MCF 10A (cell line): ENCODE data around the gene TFG. TPM values are rescaled to one million over a fixed set of nuclear protein-coding genes. Genes with fewer than 3 reads are reported as not detected.
A peak's percentile ranks its signal among the peaks of the same experiment; 100 is the strongest.

Experiments
- BruUV-seq: library from RNA; stranded (reverse); fragments of 400-500 nt; replicated peaks from 2 replicates; lab custom pipeline; 2021; lab: Mats Ljungman, UMichigan
- CTCF ChIA-PET: fragments of 300-600 bp; sonication (Branson Sonifier 250); formaldehyde crosslinking; extraction: SDS; loops from one replicate; lab custom pipeline; 2021; ENCODE audit warnings: antibody characterized with exemption, inconsistent platforms; lab: Yijun Ruan, JAX
- POLR2A ChIA-PET: fragments of 300-600, 350-650 bp; sonication (Branson Sonifier 250); formaldehyde crosslinking; extraction: SDS; loops from one replicate; lab custom pipeline; 2020; ENCODE audit warnings: antibody characterized with exemption, inconsistent platforms; lab: Yijun Ruan, JAX
- DNase-seq: peaks from one replicate; pipeline ENCODE4 v3.0.0-alpha.2; 2018; ENCODE audit not compliant: unreplicated experiment
- H3K27ac Mint-ChIP-seq: one replicate; pipeline ENCODE4 v1.8.0; 2022; ENCODE audit warnings: mild to moderate bottlenecking, low read depth, mixed read lengths; ENCODE audit not compliant: unreplicated experiment
- H3K27me3 Mint-ChIP-seq: one replicate; pipeline ENCODE4 v1.8.0; 2022; ENCODE audit warnings: mixed read lengths; ENCODE audit not compliant: insufficient read depth, unreplicated experiment
- H3K36me3 Mint-ChIP-seq: one replicate; pipeline ENCODE4 v1.8.0; 2022; ENCODE audit warnings: mild to moderate bottlenecking, moderate library complexity, mixed read lengths; ENCODE audit not compliant: insufficient read depth, unreplicated experiment
- H3K4me1 Mint-ChIP-seq: one replicate; pipeline ENCODE4 v1.8.0; 2022; ENCODE audit warnings: mixed read lengths; ENCODE audit not compliant: insufficient read depth, unreplicated experiment
- H3K4me3 Mint-ChIP-seq: one replicate; pipeline ENCODE4 v1.8.0; 2022; ENCODE audit warnings: mild to moderate bottlenecking, moderate library complexity, mixed read lengths; ENCODE audit not compliant: unreplicated experiment
- H3K9me3 Mint-ChIP-seq: one replicate; pipeline ENCODE4 v1.8.0; 2022; ENCODE audit warnings: mixed read lengths; ENCODE audit not compliant: unreplicated experiment
- CTCF ChIP-seq: fragments of 200-600 bp; IDR thresholded peaks from one replicate; pipeline ENCODE4 v1.8.0; 2022; ENCODE audit warnings: antibody characterized with exemption, mild to moderate bottlenecking; ENCODE audit not compliant: unreplicated experiment
- intact Hi-C: fragments of 100-400 bp; cut with micrococcal nuclease; formaldehyde crosslinking; loops from 2 replicates; pipeline ENCODE4 v1.14.1; 2022
- total RNA-seq: library from RNA; stranded (reverse); gene quantifications from 2 replicates; pipeline ENCODE4 v1.2.3, GENCODE V29; 2022

Gene TFG
- total RNA-seq, 1 experiment from 2014 or later = 168 TPM

DNA sequence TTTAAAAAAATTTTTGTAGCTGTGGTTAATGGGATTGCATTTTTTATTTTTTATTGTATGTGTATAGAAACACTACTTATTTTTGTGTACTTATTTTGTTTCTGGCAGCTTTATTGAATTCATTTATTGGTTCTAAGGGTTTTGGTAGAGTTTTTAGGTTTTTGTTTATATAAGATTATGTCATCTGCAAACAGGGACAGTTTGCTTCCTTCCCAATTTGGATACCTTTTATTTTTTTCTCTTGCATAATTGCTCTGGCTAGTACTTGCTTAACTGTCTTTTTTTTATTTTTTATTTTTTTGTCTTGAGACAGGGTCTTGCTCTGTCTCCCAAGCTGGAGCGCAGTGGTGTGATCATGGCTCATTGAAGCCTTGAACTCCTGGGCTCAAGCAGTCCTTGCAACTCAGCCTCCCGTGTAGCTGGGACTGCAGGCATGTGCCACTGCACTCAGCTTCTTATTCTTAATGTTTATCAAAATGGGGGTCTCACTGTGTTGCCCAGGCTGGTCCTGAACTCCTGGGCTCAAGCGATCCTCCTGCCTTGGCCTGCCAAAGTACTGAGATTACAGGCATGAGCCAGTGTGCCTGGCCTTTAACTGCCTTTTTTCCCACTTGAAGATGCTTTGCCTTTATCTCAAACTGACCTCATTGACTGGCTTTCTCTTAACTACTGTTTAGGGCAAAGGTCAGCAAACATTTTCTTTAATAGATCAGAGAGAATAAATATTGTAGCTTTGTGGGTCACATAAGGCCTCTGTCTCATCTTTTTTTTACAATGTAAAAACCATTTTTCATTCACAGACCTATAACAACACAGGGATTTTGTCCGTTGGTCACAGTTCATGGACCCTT, 8.6 kb downstream of the TFG start:
- no peak overlapping the region for H3K4me3 Mint-ChIP-seq
- intact Hi-C loops = loop anchor here (10.0 kb wide), 1 partner anchor 403 kb away; no protein-coding TSS in a partner anchor
- no peak for DNase-seq
- TF ChIP-seq CTCF = no peak
- ChIA-PET CTCF (interaction anchor here (0.7 to 1.3 kb wide), 7 partner anchors 8 to 478 kb away, joined by 3 to 6 read pairs (median 4); no protein-coding TSS in a partner anchor), POLR2A (interaction anchor here (1.3 kb wide), 1 partner anchor 9 kb away, joined by 5 read pairs; the partner anchor contains the start of gene TFG)
- peak overlapping the region; percentile 27 for H3K27ac Mint-ChIP-seq
- H3K27me3 Mint-ChIP-seq = no peaks in the 10 kb centered on the region
- H3K4me1 Mint-ChIP-seq = peaks cover 47% of the 10 kb centered on the region
- BruUV-seq = no TSS peak
- H3K36me3 Mint-ChIP-seq = peaks cover 87% of the 10 kb centered on the region
- H3K9me3 Mint-ChIP-seq = no peaks in the 10 kb centered on the region

DNA sequence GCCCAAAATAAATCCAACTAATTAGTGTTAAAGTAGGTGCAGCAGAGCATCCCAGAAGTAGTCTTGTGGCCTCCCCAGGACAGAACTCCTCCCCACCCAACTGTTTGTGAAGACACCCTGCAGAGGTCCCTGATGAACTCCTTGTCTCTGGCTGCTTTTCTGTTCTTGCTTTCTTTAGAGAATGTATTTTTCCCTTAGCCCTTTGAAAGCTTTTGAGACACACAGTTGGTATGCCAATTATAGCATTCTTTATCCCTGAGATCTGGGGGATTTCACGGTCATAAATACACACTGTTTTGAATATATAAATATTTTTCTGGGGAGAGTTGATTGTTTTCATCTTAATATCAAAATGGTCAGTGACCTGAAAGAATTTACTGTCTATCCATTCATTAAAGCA, 9.8 kb downstream of the TFG start:
- BruUV-seq = no TSS peak
- intact Hi-C loops = loop anchor here (10.0 kb wide), 1 partner anchor 404 kb away; no protein-coding TSS in a partner anchor
- DNase-seq = no peak
- Mint-ChIP-seq H3K36me3 (peaks cover 79% of the 10 kb centered on the region), H3K4me3 (no peak overlapping the region), H3K27me3 (no peaks in the 10 kb centered on the region), H3K9me3 (no peaks in the 10 kb centered on the region), H3K27ac (no peak overlapping the region), H3K4me1 (peaks cover 37% of the 10 kb centered on the region)
- no peak for TF ChIP-seq CTCF
- CTCF ChIA-PET = interaction anchor here (0.6 to 1.3 kb wide), 3 partner anchors 9 to 686 kb away, joined by 3 to 6 read pairs (median 4); no protein-coding TSS in a partner anchor
- POLR2A ChIA-PET = interaction anchor here (0.7 to 1.2 kb wide), 4 partner anchors 9 to 119 kb away, joined by 3 to 5 read pairs (median 4); no protein-coding TSS in a partner anchor

DNA sequence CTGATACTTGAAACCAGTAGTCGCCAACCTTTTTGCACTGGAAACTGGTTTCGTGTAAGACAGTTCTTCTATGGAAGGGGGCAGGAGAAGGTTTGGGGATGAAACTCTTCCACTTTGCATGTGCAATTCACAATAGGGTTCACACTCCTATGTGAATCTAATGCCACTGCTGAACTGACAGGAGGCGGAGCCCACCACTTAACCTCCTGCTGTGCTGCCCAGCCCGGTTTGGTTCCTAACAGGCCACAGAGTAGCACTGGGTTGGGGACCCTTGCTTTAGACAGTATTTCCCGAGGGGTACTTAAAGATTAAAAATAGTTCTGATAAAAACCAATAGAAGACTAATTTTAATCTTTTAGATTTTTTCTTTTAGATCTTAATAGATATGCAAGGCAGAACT, 11.1 kb downstream of the TFG start:
- TF ChIP-seq CTCF = no peak
- Mint-ChIP-seq H3K27me3 (no peaks in the 10 kb centered on the region), H3K27ac (no peak overlapping the region), H3K36me3 (peaks cover 78% of the 10 kb centered on the region), H3K4me1 (peaks cover 29% of the 10 kb centered on the region), H3K4me3 (no peak overlapping the region), H3K9me3 (no peaks in the 10 kb centered on the region)
- CTCF ChIA-PET = no interaction called here
- intact Hi-C loops = no loop called here
- BruUV-seq = no TSS peak
- POLR2A ChIA-PET = no interaction called here
- no peak for DNase-seq

DNA sequence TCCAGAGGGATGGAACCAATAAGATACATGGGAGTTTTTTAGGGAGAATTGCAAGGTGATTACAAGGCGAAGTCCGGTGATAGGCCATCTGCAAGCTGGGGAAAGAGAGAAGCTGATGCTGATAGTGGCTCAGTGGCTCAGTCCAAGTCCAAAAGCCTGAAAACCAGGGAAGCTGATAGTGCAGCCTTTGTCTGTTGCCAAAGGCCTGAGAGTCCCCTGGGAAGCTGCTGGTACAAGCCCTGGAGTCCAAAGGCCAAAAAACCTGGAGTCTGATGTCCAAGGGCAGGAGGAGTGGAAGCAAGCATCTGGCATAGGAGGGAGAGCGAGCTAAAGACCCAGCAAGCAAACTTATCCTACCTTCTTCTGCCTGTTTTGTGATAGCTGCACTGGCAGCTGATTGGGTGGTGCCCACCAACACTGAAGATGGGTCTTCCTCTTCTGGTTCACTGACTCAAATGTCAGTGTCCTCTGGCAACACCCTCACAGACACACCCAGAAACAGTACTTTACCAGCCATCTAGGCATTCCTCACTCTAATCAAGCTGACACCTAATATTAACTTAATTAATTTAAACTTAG, 16.7 kb downstream of the TFG start:
- Mint-ChIP-seq H3K9me3 (no peaks in the 10 kb centered on the region), H3K36me3 (peaks cover 79% of the 10 kb centered on the region), H3K4me3 (no peak overlapping the region), H3K27me3 (no peaks in the 10 kb centered on the region), H3K4me1 (peaks cover 8% of the 10 kb centered on the region), H3K27ac (no peak overlapping the region)
- ChIA-PET CTCF (interaction anchor here (2.2 to 3.4 kb wide), 4 partner anchors 11 to 470 kb away, joined by 9 to 21 read pairs (median 11); no protein-coding TSS in a partner anchor), POLR2A (interaction anchor here (0.6 to 1.9 kb wide), 4 partner anchors 15 to 325 kb away, joined by 3 to 7 read pairs (median 4); partner anchors contain the start of genes TFG and TOMM70)
- BruUV-seq = no TSS peak
- intact Hi-C loops = no loop called here
- no peak for DNase-seq
- TF ChIP-seq CTCF = no peak
